GM10266 (cell line): Measurements from ENCODE around the gene CD40LG.

Source experiments
- DNase-seq: peaks from one replicate; pipeline ENCODE4 v3.0.0; 2012; ENCODE audit errors: extremely low spot score
- CTCF ChIP-seq: IDR thresholded peaks from 2 replicates; pipeline ENCODE4 v1.5.1; 2012; ENCODE audit warnings: mild to moderate bottlenecking, low read depth; ENCODE audit not compliant: control insufficient read depth, insufficient read depth; ENCODE audit errors: missing control alignments

The CD40LG gene

GRCh38 chrX:136694431-136695087, 46.6 kb downstream of the CD40LG start:
- peak; percentile 20 for DNase-seq
- TF ChIP-seq CTCF, result peak; percentile 56

- TF ChIP-seq CTCF, result no peak
- no peak for DNase-seq
These were observed 49.2 kb downstream of the CD40LG start for GRCh38 chrX:136697156-136697555.

GRCh38 chrX:136708348-136708747, 60.4 kb downstream of the CD40LG start:
- TF ChIP-seq CTCF, result no peak
- no peak for DNase-seq
